CMK (cell line): ENCODE data around the gene KRTAP10-2.
"Not testable (repeated sequence)": the region's sequence is repeated elsewhere in the genome, so short reads cannot be mapped to it uniquely, and the experiment has no call there.

Experiments
- DNase-seq: peaks from one replicate; pipeline ENCODE4 v3.0.0-alpha.2; 2010; ENCODE audit warnings: low read depth

KRTAP10-2 gene

DNA sequence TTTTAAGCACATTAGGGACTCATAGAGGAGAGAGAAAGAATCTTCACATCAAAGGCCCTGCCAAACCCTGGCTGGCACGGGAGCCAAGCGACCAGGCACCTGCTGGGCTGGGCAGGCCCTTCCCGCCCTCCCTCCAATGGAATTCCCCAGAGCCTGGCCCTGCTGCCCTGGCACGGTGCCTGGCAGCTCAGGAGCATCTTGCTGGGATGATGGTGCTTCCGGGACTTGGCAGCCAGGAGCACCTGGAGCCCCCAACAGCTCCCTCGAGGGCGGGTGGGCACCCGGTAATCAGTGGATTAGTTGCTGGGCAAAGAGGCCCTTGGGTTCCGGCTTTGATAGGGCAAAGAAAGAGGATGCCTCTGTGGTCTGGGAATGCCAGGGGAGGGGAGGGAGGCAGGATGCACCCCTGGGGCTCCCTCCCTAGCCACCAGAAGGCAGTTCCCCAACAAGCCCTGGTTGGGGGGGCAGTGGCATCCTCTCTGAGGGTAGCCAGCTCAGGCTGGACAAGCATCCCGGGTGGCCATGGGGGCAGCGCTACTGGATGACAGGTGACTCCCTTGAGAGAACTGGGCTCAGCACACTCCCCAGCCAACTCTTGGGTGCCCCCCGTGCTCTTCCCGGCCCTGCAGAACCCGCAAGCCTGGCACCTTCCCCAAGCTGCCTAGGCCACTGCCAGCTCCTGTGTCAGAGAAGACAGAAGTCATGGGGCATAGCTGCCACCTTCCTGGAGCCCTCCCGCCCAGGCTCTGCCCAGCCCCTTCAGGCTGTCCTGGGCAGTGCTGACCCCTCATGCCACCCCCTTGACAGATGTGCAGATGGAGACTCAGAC lies 37.7 kb downstream of the KRTAP10-2 start:
- no peak for DNase-seq

DNA sequence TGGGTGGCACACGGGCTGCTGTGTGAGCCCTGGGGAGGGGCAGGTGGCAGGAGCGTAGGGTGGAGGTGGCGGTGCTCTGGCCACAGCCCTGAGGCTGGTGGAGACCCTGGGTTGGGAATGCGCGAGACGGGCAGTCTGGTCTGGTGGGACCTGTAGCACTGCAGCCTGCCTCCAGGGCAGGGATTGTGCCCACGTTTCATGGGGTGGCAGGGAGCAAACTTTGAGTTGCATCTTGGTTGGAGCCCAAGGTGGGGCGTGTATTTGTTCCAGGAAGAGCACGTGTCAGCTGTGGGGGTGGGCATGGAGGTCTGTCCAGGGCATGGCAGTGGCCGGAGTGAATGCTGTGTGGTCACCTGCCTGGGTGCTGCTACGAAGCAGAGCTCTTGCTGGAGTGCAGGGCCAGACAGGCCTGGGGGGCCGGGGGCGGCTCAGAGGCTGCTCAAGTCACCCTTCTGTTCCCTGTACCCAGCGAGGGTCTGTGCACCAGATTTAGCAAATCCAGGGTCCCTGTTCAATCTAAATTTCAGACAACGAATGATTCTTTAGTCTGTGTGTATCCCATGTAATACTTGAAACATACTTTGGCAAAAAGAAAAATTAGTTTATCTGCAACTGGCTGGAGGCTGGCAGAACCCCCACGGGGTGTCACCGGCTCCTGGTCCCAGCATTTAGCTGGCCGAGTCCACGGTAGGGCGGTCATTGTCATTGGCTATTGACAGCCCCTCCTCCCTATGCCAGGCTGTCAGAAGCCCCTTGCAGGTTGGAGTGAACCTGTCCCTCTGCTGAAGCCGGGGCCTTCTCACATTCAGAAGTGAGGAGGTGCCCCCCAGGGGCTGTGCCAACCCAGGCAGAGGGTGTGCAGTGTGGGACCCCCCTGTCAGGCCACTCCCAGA lies 38.6 kb downstream of the KRTAP10-2 start:
- no peak for DNase-seq

GRCh38 chr21:44511938-44512275 lies 39.4 kb downstream of the KRTAP10-2 start:
- DNase-seq = no peak

- DNase-seq = no peak
Observed at GRCh38 chr21:44511219-44511937, 39.9 kb downstream of the KRTAP10-2 start.

DNA sequence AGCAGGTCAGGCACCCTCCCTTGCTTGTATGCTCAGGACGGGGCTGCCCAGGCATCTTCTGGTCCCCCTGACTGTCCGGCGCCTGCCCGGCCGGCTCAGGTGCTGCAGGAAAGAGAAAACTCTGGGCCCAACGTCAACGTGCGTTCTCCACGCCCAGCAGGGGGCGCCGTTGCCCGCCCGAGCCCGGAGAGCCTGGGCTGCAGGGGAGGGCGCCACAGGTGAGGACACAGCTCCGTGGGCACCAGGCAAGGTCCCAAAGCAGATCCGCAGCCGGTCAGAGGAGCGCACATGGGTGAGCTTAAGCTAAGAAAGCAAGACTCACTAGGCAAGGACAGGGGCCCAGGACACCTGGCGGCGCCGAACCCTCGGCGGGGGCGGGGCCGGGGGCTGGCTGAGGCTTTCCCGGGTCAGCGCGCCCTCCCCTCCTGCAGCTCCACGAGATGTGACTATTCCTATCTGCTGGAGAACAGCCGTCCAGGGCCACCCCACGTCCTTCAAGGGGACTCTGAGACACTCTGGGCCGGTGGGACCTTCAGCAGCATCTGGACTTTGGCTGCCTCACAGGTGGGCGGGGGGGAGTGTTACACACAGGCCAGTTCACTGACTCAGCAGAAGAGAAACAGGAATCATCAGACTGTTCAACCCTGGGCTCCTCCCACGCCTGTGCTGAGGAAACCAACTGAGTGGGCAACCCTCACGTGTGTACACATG lies 40.6 kb downstream of the KRTAP10-2 start:
- DNase-seq = peak; percentile 34

DNA sequence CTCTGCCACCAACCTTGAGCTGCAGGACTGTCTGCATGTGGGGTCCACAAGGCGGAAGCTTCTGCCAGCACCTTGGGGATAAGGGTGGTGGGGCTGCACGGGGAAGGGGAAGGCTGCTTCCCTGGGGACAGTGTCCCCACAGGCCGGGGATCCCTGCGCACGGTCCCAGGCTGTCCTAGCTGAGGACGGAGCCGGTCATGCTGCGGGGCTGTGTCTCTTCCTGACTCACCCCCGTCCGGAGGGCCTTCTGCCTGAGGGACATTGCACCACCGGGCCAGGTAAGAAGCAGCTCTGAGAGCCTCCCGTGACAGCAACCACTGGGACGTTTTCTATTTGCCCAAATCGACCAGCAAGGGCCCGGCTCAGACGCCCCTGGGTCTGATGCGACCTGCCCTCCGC lies 41.2 kb downstream of the KRTAP10-2 start:
- no peak for DNase-seq

DNA sequence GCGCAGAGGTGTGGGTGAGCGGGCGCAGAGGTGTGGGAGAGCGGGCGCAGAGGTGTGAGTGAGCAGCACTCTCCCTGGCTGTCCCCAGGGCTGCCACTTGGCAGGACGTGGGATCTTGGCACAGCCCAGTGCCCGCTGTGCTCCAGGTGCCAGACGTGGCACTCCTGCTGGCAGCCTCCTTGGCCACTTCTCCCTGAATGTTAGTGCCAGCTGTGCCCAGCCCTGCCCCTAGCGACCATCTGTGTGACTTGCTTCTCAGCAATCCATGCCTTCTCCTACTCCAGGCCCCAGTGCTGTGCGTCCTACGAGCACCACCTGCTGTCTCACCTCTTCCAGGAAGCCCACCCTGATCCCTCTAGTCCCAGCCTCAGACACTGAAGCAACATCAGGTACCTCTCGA lies 41.8 kb downstream of the KRTAP10-2 start:
- DNase-seq = no peak

DNA sequence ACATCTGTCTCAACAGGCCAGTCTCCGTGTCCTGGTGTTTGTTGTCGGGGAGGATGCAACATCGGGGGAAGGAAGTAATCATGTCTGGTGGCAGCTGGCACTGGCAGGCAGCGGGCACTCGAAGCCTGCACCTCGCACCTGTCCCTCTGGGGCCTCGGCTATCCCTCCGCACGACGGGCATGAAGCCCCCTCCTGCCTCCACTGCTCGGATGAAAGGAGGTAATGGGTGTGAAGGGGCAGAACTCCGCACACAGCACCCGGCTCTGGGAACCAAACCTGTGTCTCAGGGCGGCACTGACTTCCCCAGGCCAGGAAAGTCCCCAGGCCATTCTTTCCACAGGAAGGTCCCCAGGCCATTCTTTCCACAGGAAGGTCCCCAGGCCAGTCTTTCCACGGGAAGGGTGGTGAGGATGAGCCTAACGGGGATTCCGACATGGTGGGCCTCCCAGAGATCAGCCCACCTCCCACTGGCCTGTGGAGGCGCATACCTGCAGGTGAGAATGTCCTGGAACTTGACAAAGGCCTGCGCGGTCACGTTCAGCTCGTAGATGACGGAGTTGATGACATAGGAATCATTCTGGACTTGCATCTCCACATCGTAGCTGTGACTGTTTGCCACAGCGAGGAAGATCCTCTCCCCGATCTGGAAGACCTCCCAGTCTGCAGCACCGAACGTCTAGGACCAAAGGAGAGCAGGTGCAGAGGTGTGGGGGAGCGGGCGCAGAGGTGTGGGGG lies 42.4 kb downstream of the KRTAP10-2 start:
- no peak for DNase-seq

DNA sequence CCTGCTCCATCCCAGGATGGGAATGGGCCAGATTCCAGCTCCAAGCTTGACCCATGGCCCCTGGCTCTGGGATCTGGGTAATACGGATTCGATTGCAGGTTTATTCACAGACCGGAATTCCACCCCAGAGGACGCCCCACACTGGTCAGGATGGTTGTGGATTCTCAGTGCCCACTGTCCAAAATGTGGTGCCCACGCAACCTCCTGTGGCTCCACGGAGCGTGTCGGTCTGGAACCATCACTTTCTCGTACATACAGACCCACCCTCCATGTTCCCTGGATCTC lies 42.9 kb downstream of the KRTAP10-2 start:
- DNase-seq = no peak

GRCh38 chr21:44507673-44508425 lies 43.5 kb downstream of the KRTAP10-2 start:
- no peak for DNase-seq

GRCh38 chr21:44506279-44507255 lies 44.7 kb downstream of the KRTAP10-2 start:
- DNase-seq = no peak

GRCh38 chr21:44505673-44506278 lies 45.5 kb downstream of the KRTAP10-2 start:
- DNase-seq = no peak

DNA sequence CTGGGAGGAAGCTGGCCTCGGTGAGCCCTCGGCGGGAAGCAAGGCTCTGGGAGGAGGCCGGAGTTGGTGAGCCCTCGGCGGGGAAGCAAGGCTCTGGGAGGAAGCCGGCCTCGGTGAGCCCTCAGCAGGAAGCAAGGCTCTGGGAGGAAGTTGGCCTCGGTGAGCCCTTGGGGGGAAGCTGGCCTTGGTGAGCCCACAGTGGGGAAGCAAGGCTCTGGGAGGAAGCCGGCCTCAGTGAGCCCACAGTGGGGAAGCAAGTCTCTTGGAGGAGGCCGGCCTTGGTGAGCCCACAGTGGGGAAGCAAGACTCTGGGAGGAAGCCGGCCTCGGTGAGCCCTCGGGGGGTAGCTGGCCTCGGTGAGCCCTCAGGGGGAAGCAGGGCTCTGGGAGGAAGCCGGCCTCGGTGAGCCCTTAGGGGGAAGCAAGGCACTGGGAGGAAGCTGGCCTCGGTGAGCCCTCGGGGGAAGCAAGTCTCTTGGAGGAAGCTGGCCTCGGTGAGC lies 47.4 kb downstream of the KRTAP10-2 start:
- DNase-seq = peak; percentile 30

- DNase-seq = not testable (repeated sequence)
Observed at GRCh38 chr21:44503006-44503889, 48.1 kb downstream of the KRTAP10-2 start.

- DNase-seq = no peak
Observed at GRCh38 chr21:44502171-44502958, 48.9 kb downstream of the KRTAP10-2 start.
